MCF 10A (cell line): ENCODE measurements around the gene SARDH. TPM values are rescaled to one million over a fixed set of nuclear protein-coding genes. Genes with fewer than 3 reads are reported as not detected.

Experiments
- BruUV-seq: library from RNA; stranded (reverse); fragments of 400-500 nt; replicated peaks from 2 replicates; lab custom pipeline; 2021; lab: Mats Ljungman, UMichigan
- CTCF ChIA-PET: fragments of 300-600 bp; sonication (Branson Sonifier 250); formaldehyde crosslinking; extraction: SDS; loops from one replicate; lab custom pipeline; 2021; ENCODE audit warnings: antibody characterized with exemption, inconsistent platforms; lab: Yijun Ruan, JAX
- POLR2A ChIA-PET: fragments of 300-600, 350-650 bp; sonication (Branson Sonifier 250); formaldehyde crosslinking; extraction: SDS; loops from one replicate; lab custom pipeline; 2020; ENCODE audit warnings: antibody characterized with exemption, inconsistent platforms; lab: Yijun Ruan, JAX
- DNase-seq: peaks from one replicate; pipeline ENCODE4 v3.0.0-alpha.2; 2018; ENCODE audit not compliant: unreplicated experiment
- H3K27ac Mint-ChIP-seq: one replicate; pipeline ENCODE4 v1.8.0; 2022; ENCODE audit warnings: mild to moderate bottlenecking, low read depth, mixed read lengths; ENCODE audit not compliant: unreplicated experiment
- H3K27me3 Mint-ChIP-seq: one replicate; pipeline ENCODE4 v1.8.0; 2022; ENCODE audit warnings: mixed read lengths; ENCODE audit not compliant: insufficient read depth, unreplicated experiment
- H3K36me3 Mint-ChIP-seq: one replicate; pipeline ENCODE4 v1.8.0; 2022; ENCODE audit warnings: mild to moderate bottlenecking, moderate library complexity, mixed read lengths; ENCODE audit not compliant: insufficient read depth, unreplicated experiment
- H3K4me1 Mint-ChIP-seq: one replicate; pipeline ENCODE4 v1.8.0; 2022; ENCODE audit warnings: mixed read lengths; ENCODE audit not compliant: insufficient read depth, unreplicated experiment
- H3K4me3 Mint-ChIP-seq: one replicate; pipeline ENCODE4 v1.8.0; 2022; ENCODE audit warnings: mild to moderate bottlenecking, moderate library complexity, mixed read lengths; ENCODE audit not compliant: unreplicated experiment
- H3K9me3 Mint-ChIP-seq: one replicate; pipeline ENCODE4 v1.8.0; 2022; ENCODE audit warnings: mixed read lengths; ENCODE audit not compliant: unreplicated experiment
- CTCF ChIP-seq: fragments of 200-600 bp; IDR thresholded peaks from one replicate; pipeline ENCODE4 v1.8.0; 2022; ENCODE audit warnings: antibody characterized with exemption, mild to moderate bottlenecking; ENCODE audit not compliant: unreplicated experiment
- intact Hi-C: fragments of 100-400 bp; cut with micrococcal nuclease; formaldehyde crosslinking; loops from 2 replicates; pipeline ENCODE4 v1.14.1; 2022
- total RNA-seq: library from RNA; stranded (reverse); gene quantifications from 2 replicates; pipeline ENCODE4 v1.2.3, GENCODE V29; 2022

The SARDH gene
- total RNA-seq, 1 experiment from 2014 or later = not detected

- no peak for TF ChIP-seq CTCF
Measured at GRCh38 chr9:133708246-133709014, 29.7 kb downstream of the SARDH start.

GRCh38 chr9:133707763-133708245, 30.3 kb downstream of the SARDH start:
- peaks cover 35% of the 10 kb centered on the region for H3K27me3 Mint-ChIP-seq
- H3K4me1 Mint-ChIP-seq = no peaks in the 10 kb centered on the region
- intact Hi-C loops = no loop called here
- H3K27ac Mint-ChIP-seq = no peak overlapping the region
- ChIA-PET CTCF (no interaction called here), POLR2A (no interaction called here)
- no TSS peak for BruUV-seq
- no peaks in the 10 kb centered on the region for H3K36me3 Mint-ChIP-seq
- TF ChIP-seq CTCF = no peak
- no peak overlapping the region for H3K4me3 Mint-ChIP-seq
- no peak for DNase-seq
- no peaks in the 10 kb centered on the region for H3K9me3 Mint-ChIP-seq

More at GRCh38 chr9:133708246-133709014, 29.7 kb downstream of the SARDH start:
- Mint-ChIP-seq H3K4me1 (no peaks in the 10 kb centered on the region), H3K9me3 (no peaks in the 10 kb centered on the region), H3K27me3 (peaks cover 41% of the 10 kb centered on the region), H3K27ac (no peak overlapping the region), H3K36me3 (no peaks in the 10 kb centered on the region), H3K4me3 (no peak overlapping the region)
- BruUV-seq = no TSS peak
- POLR2A ChIA-PET = no interaction called here
- intact Hi-C loops = no loop called here
- DNase-seq = no peak
- CTCF ChIA-PET = no interaction called here

GRCh38 chr9:133707065-133707762, 30.9 kb downstream of the SARDH start:
- DNase-seq = peak; percentile 41
- BruUV-seq = no TSS peak
- intact Hi-C loops = no loop called here
- TF ChIP-seq CTCF = no peak
- Mint-ChIP-seq H3K4me3 (no peak overlapping the region), H3K36me3 (no peaks in the 10 kb centered on the region), H3K27ac (no peak overlapping the region), H3K4me1 (no peaks in the 10 kb centered on the region), H3K27me3 (peaks cover 29% of the 10 kb centered on the region), H3K9me3 (no peaks in the 10 kb centered on the region)
- POLR2A ChIA-PET = no interaction called here
- CTCF ChIA-PET = no interaction called here

GRCh38 chr9:133706307-133707050, 31.7 kb downstream of the SARDH start:
- TF ChIP-seq CTCF = no peak
- H3K4me3 Mint-ChIP-seq = no peak overlapping the region
- no peak for DNase-seq
- no peaks in the 10 kb centered on the region for H3K4me1 Mint-ChIP-seq
- no peak overlapping the region for H3K27ac Mint-ChIP-seq
- BruUV-seq = no TSS peak
- CTCF ChIA-PET = no interaction called here
- H3K36me3 Mint-ChIP-seq = no peaks in the 10 kb centered on the region
- intact Hi-C loops = no loop called here
- peaks cover 34% of the 10 kb centered on the region for H3K27me3 Mint-ChIP-seq
- POLR2A ChIA-PET = interaction anchor here (0.8 kb wide), 1 partner anchor 15 kb away, joined by 3 read pairs; no protein-coding TSS in a partner anchor
- H3K9me3 Mint-ChIP-seq = no peaks in the 10 kb centered on the region
